Measurements from ENCODE around the gene SOX14. TPM values are rescaled to one million over a fixed set of nuclear protein-coding genes. Genes with fewer than 3 reads are reported as not detected.

Gene SOX14
- polyA plus RNA-seq, 3 donors: not detected

DNA sequence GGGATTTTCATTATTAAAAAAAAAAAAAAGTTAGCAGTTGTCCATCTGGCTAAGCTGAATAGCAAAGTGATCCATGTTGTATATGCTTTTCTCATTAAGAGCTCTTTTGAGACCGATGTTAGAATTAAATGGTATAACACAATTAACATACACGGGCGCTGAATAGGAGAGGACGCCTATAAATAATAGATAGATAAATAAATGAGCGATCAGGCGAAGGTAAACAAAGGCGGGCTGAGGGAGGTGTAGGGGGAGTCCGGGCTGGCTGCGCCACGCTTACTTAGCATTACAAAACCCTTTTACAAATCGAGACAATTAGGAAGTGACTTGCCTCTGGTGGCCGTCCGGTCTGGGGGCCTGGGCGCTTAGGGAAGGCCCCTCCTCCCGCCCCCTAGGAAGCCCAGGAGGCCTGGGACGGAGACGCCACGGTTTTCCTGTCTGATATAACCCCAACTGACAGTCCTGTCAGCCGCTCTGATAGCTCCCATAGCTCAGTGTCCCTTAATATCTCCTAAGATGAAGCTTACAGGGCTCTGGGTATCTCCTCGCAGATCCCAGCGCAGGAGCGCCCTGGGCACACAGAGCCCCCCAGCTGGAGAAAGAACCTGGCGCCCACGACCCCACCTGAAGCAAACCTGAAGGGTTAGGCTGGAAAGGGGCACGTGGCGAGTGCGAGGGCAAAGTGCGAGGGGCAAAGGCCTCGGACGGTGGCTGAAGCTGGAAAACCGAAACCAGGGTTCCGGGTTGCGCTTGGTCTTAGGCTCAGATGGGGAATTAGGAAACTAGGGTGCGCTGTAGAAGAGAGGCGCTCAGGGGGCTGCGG, 3.6 kb downstream of the SOX14 start:
- no peak for DNase-seq

DNA sequence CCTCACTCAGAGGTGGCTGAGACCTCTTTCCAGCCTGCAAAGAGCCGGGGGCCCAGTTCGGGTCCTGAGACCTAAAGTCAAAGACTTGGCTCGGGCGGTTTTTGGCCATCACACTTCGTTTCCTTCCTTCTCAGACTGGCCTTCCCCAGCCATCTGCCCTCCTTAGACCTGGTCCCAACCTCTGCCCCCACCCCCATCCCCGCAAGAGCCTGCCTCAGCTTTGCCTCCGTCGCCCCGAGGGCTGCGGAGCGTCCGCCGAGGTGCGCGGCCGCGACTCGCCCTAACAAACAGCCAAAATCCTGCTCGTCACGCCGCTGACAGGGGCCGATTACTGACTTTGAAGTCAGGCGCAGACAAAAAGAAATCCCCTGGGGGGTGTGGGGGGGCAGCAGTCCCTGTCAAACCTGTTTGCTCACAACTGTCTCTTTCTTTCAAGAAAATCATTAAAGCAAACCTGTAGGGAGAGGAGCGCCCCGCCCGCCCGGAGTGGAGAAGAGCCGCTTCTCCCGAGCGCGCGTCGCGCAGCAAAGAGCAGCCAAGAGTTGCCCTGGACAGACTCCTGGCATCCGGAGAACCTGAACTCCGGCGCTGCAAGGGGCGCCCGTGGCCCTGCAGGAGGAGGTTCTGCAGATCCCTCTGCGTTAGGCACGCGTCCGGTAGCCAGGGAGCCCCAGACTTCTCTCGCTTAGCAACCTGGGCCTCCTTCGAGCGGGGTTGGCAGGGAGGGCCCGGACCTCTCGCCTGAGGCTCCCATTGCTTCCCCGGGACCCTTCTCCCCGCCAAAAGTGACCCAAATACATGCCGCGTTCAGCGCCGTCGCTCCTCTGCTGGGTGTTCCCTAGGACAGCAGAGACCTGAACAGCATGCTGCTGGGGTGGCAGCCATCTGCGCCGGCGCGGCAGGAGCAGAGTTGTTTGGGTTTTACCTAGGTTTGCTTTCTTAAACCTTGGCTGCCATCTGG, 4.5 kb downstream of the SOX14 start:
- no peak for DNase-seq

DNA sequence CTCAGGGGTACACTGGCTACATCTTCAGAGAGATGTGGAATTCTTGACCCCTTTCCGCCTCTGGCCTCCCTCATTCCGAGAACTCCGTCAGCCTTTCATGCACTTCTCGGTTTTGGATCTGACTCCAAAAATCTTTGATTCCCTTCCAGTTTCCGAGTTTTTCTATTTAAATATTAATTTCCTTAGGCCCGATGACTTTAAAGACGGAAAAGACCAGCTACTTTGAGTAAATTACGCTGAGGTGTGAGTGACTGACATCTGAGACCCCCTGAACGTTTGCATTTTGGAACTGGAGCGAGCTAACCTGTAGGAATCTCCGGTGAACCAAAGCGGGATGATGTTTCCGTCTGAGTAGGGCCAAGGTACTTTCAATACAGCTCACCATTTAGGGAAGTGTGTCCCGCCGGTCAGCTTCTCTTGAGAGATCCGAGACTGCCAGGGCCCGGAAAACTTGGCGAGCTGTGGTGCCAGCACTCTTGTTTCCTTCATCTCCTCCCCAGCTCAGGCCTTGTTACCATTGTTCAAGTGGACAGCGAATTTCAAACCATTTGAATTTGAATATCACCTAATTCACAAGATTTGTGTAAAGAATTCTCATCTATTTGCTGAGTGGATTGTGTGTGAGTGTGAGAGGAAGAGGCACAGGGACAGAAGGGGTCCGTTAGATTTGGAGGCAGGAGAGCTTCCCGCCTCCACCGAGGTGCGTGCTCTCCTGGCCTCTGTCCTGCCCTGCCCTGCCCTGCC, 5.4 kb downstream of the SOX14 start:
- no peak for DNase-seq

DNA sequence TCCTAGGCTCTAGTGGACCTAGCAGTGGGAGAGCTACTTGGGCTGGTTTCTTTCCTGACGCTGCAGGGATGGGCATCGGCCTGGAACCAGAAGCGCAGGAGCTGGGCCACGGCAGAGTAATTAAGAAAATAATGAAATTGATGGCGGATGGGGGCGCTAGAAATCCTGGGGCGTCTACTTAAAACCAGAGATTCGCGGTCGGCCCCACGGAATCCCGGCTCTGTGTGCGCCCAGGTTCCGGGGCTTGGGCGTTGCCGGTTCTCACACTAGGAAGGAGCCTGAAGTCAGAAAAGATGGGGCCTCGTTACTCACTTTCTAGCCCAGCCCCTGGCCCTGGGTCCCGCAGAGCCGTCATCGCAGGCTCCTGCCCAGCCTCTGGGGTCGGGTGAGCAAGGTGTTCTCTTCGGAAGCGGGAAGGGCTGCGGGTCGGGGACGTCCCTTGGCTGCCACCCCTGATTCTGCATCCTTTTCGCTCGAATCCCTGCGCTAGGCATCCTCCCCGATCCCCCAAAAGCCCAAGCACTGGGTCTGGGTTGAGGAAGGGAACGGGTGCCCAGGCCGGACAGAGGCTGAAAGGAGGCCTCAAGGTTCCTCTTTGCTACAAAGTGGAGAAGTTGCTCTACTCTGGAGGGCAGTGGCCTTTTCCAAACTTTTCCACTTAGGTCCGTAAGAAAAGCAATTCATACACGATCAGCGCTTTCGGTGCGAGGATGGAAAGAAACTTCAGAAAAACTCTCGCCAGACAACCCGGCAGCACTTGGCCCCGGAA, 6.1 kb downstream of the SOX14 start:
- DNase-seq: no peak

DNA sequence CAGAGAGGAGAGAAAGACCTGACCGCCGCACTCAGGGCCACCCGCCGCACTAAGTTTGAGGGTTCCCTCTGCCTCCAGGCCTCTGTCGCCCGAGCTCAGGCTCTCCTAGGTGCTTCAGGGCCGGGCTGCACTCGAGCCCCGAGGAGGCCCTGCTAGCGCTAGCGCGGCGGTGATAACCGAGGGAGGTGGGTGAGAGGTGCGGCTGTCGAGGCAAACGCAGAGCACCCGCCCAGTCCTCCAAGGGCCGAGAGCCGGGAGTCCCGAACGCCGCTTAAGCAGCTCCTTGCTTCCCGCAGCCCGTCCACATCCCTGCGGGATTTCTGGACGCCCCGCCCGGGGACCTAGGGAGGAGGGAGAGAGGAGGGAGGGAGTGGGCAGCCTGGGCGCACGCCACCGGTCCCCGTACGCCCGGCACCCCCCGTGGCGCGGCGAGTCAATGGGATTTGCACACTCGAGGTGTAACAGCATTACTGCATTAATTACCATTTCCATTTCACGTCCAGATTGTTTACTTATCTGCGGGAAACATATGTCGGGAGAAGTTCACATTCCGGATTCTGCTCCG, 6.8 kb downstream of the SOX14 start:
- DNase-seq: no peak

DNA sequence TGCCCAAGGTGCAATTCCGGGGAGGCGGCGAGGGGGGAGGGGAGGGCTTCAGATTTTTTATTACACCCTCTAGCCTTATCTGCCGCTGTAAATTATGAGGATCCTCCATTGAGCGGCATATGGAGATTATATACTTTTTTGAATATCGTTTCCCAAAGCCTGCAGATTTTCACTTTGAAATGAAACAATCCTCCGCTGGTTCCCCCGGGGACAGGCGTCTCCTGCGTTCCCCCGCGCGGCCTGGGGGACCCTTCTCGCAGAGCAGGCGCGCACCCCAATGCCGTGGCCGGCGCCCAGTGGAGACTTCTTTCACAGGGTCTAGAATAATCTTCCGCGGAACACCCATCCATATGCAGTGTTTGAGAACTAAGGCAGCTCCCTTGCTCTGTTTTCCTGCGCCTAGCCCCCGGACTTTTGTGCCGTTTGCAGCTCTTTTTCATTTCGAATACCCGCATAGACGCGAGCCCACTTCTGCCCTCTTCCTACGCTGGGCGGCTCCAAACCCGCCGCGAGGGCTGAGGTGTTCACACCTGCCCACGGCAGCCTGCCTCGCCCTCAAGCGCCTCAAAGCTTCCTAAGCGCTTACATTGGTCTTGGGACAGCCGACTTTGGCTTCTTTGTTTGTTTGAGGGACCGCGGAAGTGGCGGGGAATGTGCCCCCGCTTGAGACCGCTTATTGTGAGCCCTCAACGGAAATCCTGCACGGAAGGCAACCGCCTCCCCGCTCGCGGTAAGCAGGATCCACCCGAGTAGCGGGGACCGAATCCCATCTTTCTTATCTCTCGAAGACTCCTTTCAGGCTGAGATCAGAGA, 7.5 kb downstream of the SOX14 start:
- DNase-seq: no peak

DNA sequence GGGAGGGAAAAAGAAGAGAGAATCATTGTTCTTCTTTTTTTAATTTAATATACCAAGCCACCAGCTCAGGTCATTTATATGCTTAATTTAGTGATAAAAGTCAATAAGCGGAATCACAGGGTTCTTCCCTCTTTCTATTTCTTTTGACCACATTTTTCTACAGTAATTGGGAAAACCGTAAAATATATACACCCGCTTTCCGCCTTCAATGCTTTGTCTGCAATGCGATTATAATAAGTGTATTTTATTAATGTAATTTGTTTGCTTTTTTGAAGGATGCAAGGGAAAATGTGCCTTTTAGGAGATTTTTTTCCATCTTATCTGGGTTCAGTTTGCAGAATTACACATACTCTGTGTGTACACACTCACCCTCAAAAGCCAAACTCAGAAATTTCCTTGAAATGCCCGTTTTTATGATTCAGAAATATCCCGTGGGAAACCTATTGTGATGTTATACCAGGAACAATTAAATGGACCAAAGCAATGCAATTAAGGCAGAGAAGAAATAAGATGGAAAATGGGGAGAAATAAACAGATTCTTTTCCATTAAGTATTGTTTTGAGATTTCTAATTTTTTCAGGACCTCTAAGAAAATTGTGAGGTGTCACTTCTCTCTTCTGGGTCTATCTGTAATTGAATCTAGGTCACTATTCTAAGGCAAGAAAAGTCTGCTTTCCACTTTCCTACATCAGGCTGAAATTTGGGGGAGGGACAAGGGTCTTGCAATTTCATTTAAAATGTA, 8.3 kb downstream of the SOX14 start:
- no peak for DNase-seq

DNA sequence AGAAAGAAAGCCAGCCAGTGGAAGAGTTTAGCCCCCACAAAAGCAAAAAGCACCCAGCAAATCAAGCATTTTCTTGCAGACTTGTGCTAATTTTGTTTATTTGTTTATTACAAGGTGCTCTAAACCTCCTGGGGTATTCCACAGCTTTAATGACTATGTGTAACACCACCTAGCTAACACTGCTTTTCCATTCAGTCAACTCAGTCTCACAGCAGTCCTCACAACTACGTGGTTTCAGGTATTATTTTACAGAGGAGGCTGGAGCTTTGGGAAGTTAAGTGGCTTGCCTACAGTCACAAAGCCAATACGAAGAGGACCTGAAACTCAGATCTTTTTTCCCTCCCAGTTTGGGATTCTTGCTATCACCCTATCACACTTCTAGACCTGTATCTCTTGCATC, 14.8 kb downstream of the SOX14 start:
- no peak for DNase-seq

DNA sequence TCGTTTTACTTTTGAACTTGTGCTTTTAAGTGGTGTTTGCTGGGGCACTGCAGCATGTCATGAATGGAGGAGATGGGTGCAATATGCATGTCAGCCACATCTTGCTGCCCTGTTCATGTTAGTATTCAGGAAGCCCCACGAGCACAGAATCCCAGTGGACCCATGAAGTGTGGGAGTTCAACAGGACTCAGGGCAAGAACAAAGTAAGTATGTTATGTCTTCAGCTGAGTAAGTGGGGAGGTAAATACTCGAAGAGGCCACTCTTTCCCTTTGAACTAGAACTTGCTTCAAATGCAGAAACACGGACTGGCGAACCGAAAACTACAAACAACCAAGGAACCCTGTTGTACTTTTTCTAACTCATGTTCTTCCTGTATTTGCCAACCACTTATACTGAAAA, 23.4 kb downstream of the SOX14 start:
- no peak for DNase-seq

DNA sequence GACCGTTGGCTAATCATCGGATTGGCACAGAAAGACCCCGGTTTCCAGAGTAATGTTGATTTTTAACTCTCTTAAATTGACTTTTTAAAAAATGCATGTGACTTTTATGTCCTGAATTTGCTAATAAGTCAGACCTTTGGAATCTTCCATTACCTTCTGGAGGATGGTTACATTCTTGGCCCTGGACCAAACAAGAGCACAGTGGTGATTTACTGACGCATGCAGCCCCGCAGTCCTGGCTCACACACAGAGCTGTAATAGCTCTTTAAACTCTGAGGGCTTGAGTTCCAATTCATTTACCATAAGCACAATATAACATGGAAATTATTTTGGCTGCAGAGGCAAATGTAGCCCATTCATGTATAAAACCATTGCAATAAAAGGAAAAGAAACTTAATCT, 25.1 kb downstream of the SOX14 start:
- DNase-seq: no peak

DNA sequence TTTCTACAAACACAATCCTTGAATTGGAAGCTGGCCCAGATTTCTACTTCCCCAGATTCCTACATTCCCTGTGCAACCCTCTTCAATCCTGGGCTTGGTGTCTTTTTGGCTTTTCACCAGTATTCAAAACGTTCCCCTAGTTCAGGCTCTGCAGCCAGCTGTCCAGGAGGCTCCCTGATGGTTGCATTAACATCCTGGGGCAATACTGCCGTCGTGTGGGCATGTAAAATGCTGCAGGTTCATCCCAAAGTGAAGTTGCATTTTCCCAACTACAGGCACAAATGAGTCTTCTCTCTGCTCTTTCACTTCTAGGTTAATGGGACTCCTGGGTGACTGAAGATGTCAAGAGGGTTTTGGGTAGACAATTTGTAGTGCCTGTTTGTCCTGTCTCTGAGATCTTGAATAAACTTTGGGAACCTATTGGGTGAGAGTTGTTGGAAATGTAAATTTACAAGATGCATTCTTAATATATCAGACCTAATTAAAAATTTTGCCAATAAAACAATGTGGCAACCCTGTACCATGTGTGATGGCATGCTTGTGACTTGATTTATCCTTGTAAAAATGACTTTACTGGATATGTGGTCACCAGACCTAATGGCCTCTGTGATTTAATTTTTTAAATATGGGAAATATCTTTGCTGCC, 28.6 kb downstream of the SOX14 start:
- DNase-seq: no peak

DNA sequence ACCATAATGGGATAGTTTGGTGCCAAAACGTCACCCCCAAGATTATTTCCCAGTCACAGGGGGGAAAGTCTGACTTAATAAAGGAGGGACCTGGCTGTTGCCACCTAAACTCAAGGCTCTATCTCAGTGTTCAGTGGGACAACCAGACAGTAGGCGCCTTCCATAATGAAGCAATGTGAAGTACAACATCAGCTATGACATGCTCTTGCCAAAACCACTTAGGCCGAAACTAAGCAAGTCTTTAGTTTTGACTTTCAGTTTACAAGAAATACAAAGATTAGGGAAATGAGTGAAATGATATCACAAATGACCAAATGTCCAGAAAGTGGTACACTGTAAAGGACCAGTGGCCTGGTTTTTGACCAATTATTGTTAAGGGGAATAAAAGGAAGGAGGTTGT, 32.9 kb downstream of the SOX14 start:
- no peak for DNase-seq

DNA sequence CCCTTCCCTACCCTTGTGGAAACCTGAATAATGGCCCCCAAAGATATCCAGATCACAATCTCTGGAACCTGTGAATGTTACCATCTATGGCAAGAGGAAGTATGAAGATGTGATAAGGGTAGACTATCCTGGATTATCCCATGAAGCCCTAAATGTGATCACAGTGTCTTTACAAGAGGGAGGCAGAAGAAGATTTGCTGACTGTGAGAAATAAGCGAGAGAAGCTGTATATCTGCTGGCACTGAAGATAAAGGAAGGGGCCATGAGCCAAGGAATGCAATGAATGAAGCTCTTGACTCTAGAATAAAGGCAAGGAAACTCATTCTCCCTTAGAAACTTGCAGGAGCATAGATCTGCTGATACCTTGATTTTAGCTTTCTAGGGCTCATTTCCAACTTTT, 39.1 kb downstream of the SOX14 start:
- DNase-seq: no peak

DNA sequence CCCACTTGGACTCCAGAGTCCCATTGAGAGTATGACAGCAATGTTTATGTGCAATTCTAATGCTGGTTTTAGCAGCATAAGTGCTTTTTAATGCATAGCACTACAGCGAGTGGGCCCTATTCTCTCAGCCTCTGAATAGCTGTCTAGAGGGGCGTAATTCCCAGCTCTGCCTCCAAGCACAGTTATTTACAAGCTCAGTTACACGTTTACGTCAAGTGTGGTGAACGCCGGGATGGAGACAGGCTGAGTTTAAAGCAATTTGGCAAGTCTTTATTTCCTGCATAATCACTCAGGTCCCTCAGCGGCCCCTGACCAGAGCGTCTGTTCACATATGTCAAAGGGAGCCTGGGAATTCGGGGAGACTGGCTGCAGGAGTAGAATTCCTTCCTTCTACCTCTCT, 43.9 kb downstream of the SOX14 start:
- DNase-seq: no peak

DNA sequence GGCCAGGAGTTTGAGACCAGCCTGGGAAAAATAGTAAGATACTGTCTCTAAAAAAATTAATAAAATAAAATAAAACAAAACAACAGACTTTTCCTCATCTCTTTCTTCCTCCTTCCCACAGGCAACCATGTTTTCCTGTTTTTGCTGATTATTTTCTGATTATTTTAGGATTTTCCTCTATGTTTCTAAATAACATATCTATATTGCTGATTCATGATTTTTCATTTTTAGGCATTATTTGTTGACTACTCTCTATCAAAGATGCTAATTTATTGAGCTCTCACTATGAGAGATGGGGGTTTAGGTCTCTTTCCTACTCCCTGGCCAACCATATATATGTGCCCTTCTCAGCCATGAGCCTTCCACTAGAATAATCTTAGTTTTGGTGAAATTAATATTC, 45.4 kb downstream of the SOX14 start:
- no peak for DNase-seq

DNA sequence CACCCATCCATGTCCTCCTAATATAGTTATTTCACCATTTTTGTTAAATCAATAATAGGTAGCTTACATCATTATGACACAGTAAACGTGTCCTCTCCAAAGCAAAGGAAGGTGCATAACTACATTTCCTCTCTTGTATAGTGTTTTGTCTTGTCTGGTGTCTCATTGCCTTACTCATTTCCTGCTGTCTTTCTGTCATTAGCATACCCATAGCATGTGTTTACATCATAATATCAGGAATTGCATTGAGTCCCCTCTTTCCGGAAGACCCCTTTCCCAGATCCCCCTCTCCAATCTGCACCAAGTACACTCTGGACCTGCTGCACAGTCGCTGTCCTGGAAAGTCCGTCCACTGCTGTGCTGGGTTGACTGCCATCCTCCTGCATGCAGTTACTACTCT, 47.9 kb downstream of the SOX14 start:
- DNase-seq: no peak

DNA sequence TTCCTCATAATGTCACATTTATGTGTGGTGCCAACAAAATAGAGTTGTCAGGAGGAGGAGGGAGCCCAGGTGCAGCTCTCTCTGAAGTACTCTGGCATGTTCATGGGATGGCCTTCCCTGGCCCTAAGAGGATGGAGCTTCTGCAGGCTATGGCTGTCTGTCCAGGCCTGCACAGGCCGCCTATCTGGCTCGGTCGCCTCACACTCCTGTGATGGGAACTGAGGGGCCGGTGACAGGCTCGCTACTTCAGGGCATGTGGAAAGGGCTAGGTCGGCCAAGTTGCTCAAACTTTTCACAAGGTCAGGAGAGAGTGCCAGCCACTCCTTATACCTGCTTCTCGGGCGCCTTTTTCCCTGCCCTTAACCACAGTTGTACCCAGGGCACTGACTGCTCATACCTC, 51.1 kb downstream of the SOX14 start:
- no peak for DNase-seq

All from renal pelvis (tissue), 4 donors.